MCF 10A (cell line): ENCODE results near the gene ACAP3. TPM values are rescaled to one million over a fixed set of nuclear protein-coding genes. Genes with fewer than 3 reads are reported as not detected.

Source experiments
- BruUV-seq: library from RNA; stranded (reverse); fragments of 400-500 nt; replicated peaks from 2 replicates; lab custom pipeline; 2021; lab: Mats Ljungman, UMichigan
- CTCF ChIA-PET: fragments of 300-600 bp; sonication (Branson Sonifier 250); formaldehyde crosslinking; extraction: SDS; loops from one replicate; lab custom pipeline; 2021; ENCODE audit warnings: antibody characterized with exemption, inconsistent platforms; lab: Yijun Ruan, JAX
- POLR2A ChIA-PET: fragments of 300-600, 350-650 bp; sonication (Branson Sonifier 250); formaldehyde crosslinking; extraction: SDS; loops from one replicate; lab custom pipeline; 2020; ENCODE audit warnings: antibody characterized with exemption, inconsistent platforms; lab: Yijun Ruan, JAX
- DNase-seq: peaks from one replicate; pipeline ENCODE4 v3.0.0-alpha.2; 2018; ENCODE audit not compliant: unreplicated experiment
- H3K27ac Mint-ChIP-seq: one replicate; pipeline ENCODE4 v1.8.0; 2022; ENCODE audit warnings: mild to moderate bottlenecking, low read depth, mixed read lengths; ENCODE audit not compliant: unreplicated experiment
- H3K27me3 Mint-ChIP-seq: one replicate; pipeline ENCODE4 v1.8.0; 2022; ENCODE audit warnings: mixed read lengths; ENCODE audit not compliant: insufficient read depth, unreplicated experiment
- H3K36me3 Mint-ChIP-seq: one replicate; pipeline ENCODE4 v1.8.0; 2022; ENCODE audit warnings: mild to moderate bottlenecking, moderate library complexity, mixed read lengths; ENCODE audit not compliant: insufficient read depth, unreplicated experiment
- H3K4me1 Mint-ChIP-seq: one replicate; pipeline ENCODE4 v1.8.0; 2022; ENCODE audit warnings: mixed read lengths; ENCODE audit not compliant: insufficient read depth, unreplicated experiment
- H3K4me3 Mint-ChIP-seq: one replicate; pipeline ENCODE4 v1.8.0; 2022; ENCODE audit warnings: mild to moderate bottlenecking, moderate library complexity, mixed read lengths; ENCODE audit not compliant: unreplicated experiment
- H3K9me3 Mint-ChIP-seq: one replicate; pipeline ENCODE4 v1.8.0; 2022; ENCODE audit warnings: mixed read lengths; ENCODE audit not compliant: unreplicated experiment
- CTCF ChIP-seq: fragments of 200-600 bp; IDR thresholded peaks from one replicate; pipeline ENCODE4 v1.8.0; 2022; ENCODE audit warnings: antibody characterized with exemption, mild to moderate bottlenecking; ENCODE audit not compliant: unreplicated experiment
- intact Hi-C: fragments of 100-400 bp; cut with micrococcal nuclease; formaldehyde crosslinking; loops from 2 replicates; pipeline ENCODE4 v1.14.1; 2022
- total RNA-seq: library from RNA; stranded (reverse); gene quantifications from 2 replicates; pipeline ENCODE4 v1.2.3, GENCODE V29; 2022

Gene ACAP3
- total RNA-seq, 1 experiment from 2014 or later: 33.5 TPM

DNA sequence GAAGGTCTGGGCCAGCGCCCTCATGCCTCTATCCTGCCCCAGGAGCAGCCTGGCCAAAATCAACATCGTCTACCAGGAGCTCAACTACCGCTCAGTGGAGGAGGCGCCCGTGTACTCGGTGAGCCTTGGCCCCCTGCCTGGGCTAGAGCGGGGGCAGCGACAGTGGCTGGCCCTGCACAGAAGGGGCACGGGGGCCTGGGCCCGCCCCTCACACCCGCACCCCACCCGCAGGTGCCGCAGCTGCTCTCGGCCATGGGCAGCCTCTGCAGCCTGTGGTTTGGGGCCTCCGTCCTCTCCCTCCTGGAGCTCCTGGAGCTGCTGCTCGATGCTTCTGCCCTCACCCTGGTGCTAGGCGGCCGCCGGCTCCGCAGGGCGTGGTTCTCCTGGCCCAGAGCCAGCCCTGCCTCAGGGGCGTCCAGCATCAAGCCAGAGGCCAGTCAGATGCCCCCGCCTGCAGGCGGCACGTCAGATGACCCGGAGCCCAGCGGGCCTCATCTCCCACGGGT lies 16.7 kb downstream of the ACAP3 start:
- H3K9me3 Mint-ChIP-seq: no peaks in the 10 kb centered on the region
- H3K36me3 Mint-ChIP-seq: peaks cover 17% of the 10 kb centered on the region
- CTCF ChIA-PET: interaction anchor here (0.6 to 3.2 kb wide), 14 partner anchors 9 to 306 kb away, joined by 3 to 77 read pairs (median 4); partner anchors contain the start of gene SCNN1D
- POLR2A ChIA-PET: interaction anchor here (0.8 to 2.3 kb wide), 9 partner anchors 7 to 171 kb away, joined by 3 to 13 read pairs (median 6); partner anchors contain the start of gene UBE2J2
- H3K27me3 Mint-ChIP-seq: no peaks in the 10 kb centered on the region
- DNase-seq: peak; percentile 34
- intact Hi-C loops: loop anchor here (2.0 to 10.0 kb wide), 3 partner anchors 59 to 306 kb away; partner anchors contain the start of genes B3GALT6, PERM1 and SDF4
- no TSS peak for BruUV-seq
- H3K4me3 Mint-ChIP-seq: no peak overlapping the region
- TF ChIP-seq CTCF: no peak
- H3K27ac Mint-ChIP-seq: no peak overlapping the region
- H3K4me1 Mint-ChIP-seq: no peaks in the 10 kb centered on the region

DNA sequence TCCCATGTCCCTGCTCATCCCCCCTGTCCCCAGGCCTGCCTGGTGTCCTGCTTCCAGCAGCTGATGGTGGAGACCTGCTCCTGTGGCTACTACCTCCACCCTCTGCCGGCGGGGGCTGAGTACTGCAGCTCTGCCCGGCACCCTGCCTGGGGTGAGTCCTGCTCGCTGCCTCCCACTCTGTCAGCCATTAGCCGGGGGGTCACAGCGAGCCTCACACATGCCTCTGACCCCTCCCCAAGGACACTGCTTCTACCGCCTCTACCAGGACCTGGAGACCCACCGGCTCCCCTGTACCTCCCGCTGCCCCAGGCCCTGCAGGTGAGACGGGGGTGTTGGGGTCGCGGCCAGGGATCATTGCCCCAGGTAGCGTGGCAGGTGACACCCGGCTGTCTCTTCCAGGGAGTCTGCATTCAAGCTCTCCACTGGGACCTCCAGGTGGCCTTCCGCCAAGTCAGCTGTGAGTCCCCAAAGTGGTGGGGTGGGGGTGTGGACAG lies 17.4 kb downstream of the ACAP3 start:
- no TSS peak for BruUV-seq
- Mint-ChIP-seq H3K4me3 (no peak overlapping the region), H3K27ac (no peak overlapping the region), H3K4me1 (no peaks in the 10 kb centered on the region), H3K9me3 (no peaks in the 10 kb centered on the region), H3K36me3 (peaks cover 17% of the 10 kb centered on the region), H3K27me3 (no peaks in the 10 kb centered on the region)
- TF ChIP-seq CTCF: peak; percentile 73
- intact Hi-C loops: loop anchor here (2.0 to 10.0 kb wide), 3 partner anchors 58 to 305 kb away; partner anchors contain the start of genes B3GALT6, PERM1 and SDF4
- DNase-seq: peak; percentile 59
- POLR2A ChIA-PET: interaction anchor here (1.0 to 2.3 kb wide), 4 partner anchors 9 to 170 kb away, joined by 3 to 13 read pairs (median 6); partner anchors contain the start of gene UBE2J2
- CTCF ChIA-PET: interaction anchor here (0.6 to 3.2 kb wide), 9 partner anchors 9 to 288 kb away, joined by 3 to 77 read pairs (median 4); no protein-coding TSS in a partner anchor

DNA sequence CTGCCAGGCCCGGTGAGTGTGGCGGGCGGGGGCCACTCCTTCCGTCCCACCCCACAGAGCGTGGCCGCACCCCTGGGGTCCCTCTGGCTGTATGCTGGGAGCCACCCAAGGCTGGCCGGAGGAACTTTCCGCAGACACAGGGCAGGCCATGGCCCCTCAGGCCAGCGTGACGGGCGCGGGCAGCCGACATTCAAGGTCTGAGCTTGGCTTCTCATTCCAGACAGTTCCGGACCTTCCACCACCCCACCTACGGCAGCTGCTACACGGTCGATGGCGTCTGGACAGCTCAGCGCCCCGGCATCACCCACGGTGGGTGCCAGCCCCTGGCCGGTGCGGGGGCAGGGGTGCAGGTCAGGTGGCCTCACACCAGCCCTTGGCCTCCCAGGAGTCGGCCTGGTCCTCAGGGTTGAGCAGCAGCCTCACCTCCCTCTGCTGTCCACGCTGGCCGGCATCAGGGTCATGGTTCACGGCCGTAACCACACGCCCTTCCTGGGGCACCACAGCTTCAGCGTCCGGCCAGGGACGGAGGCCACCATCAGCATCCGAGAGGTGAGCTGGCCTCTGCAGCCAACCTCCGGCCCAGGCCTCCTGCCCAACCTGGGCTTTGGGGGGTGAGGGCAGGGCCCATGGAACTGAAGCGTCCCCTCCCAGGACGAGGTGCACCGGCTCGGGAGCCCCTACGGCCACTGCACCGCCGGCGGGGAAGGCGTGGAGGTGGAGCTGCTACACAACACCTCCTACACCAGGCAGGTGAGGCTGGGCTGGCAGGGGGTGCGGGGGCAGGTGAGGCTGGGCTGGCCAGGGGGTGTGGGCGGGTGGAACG lies 20.2 kb downstream of the ACAP3 start:
- CTCF ChIA-PET: no interaction called here
- no peak overlapping the region for H3K27ac Mint-ChIP-seq
- BruUV-seq: no TSS peak
- peaks cover 3% of the 10 kb centered on the region for H3K4me1 Mint-ChIP-seq
- no peak overlapping the region for H3K4me3 Mint-ChIP-seq
- POLR2A ChIA-PET: interaction anchor here (0.6 kb wide), 1 partner anchor 255 kb away, joined by 3 read pairs; no protein-coding TSS in a partner anchor
- no peak for TF ChIP-seq CTCF
- DNase-seq: no peak
- intact Hi-C loops: no loop called here
- no peaks in the 10 kb centered on the region for H3K27me3 Mint-ChIP-seq
- H3K9me3 Mint-ChIP-seq: no peaks in the 10 kb centered on the region
- H3K36me3 Mint-ChIP-seq: peaks cover 9% of the 10 kb centered on the region
